Measurements from ENCODE around the gene ASIC4. TPM values are rescaled to one million over a fixed set of nuclear protein-coding genes. Genes with fewer than 3 reads are reported as not detected.

Gene ASIC4
- total and polyA plus RNA-seq, 9 of the 15 experiments (the other 6 are each of a cell fraction or from before 2014, with no cell fraction given): 0.07 to 19.2 (median 4.8) TPM

DNA sequence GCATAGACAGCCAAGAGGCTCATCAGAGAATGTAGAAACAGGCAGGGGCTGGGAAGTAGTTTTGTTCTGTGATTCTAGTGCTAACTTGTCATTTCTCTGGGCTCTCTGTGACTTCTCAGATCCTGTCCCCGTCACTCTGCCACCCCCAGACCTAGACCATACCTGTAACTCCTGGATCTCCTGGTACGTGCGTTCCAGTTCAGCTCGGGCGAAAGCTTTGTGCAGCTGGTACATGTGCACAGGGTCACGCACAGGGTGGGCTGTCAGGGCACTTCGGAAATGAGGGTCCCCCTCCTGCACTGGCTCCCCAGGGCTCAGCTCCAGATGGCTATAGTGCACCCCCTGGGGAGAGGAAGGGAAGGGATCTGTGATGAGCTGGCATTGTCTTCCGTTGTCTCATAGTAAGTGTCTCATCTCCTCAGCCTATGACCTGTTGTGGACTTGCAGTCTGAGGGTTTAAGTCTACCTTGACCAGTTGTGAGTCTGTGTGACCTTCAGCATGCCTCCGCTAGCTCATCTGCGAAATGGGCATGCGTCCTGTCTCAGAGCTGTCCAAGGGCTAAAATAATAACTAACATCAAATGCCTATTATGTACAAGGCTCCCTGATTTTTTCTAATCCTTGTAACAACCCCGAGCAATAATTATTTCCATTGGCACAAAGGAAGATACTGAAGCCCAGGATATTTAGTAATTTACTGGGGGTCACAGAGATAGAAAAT, 26.7 kb downstream of the ASIC4 start (continued):
- TF ChIP-seq NR2C1 (IDR thresholded peaks at IDR 0.05) (no peak), NR2C1 (tag; IDR thresholded peaks at IDR 0.05) (no peak), RCOR1 (IDR thresholded peaks at IDR 0.05; ENCODE audit: borderline replicate concordance in 1 of 2, low read depth in 2 of 2, low read length in 2 of 2) (peak in 1 of 2 experiments; percentile 33; a peak in 1 of 4 replicates), NR2F6 (CRISPR knock-in tag; IDR thresholded peaks at IDR 0.05) (no peak), RB1 (IDR thresholded peaks at IDR 0.05; ENCODE audit: low read depth) (no peak), ESRRA (IDR thresholded peaks at IDR 0.05; ENCODE audit: borderline replicate concordance, low read depth) (peak; percentile 99), HSF4 (CRISPR knock-in tag; IDR thresholded peaks at IDR 0.05; ENCODE audit: borderline replicate concordance) (no peak), SMAD3 (CRISPR knock-in tag; conservative IDR thresholded peaks at IDR 0.05) (no peak), TBP (optimal IDR thresholded peaks at IDR 0.05; ENCODE audit: low read depth, low read length) (no peak), MEF2D (tag; conservative IDR thresholded peaks at IDR 0.05; ENCODE audit: low read depth) (no peak), CCNT2 (IDR thresholded peaks at IDR 0.05; ENCODE audit: borderline replicate concordance, extremely low read depth, insufficient read length, low read depth, low read length) (no peak)
- TF ChIP-seq, protein P1, sequence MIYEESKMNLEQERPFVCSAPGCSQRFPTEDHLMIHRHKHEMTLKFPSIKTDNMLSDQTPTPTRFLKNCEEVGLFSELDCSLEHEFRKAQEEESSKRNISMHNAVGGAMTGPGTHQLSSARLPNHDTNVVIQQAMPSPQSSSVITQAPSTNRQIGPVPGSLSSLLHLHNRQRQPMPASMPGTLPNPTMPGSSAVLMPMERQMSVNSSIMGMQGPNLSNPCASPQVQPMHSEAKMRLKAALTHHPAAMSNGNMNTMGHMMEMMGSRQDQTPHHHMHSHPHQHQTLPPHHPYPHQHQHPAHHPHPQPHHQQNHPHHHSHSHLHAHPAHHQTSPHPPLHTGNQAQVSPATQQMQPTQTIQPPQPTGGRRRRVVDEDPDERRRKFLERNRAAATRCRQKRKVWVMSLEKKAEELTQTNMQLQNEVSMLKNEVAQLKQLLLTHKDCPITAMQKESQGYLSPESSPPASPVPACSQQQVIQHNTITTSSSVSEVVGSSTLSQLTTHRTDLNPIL (CRISPR knock-in tag; IDR thresholded peaks at IDR 0.05): no peak
- TF ChIP-seq, protein P2, sequence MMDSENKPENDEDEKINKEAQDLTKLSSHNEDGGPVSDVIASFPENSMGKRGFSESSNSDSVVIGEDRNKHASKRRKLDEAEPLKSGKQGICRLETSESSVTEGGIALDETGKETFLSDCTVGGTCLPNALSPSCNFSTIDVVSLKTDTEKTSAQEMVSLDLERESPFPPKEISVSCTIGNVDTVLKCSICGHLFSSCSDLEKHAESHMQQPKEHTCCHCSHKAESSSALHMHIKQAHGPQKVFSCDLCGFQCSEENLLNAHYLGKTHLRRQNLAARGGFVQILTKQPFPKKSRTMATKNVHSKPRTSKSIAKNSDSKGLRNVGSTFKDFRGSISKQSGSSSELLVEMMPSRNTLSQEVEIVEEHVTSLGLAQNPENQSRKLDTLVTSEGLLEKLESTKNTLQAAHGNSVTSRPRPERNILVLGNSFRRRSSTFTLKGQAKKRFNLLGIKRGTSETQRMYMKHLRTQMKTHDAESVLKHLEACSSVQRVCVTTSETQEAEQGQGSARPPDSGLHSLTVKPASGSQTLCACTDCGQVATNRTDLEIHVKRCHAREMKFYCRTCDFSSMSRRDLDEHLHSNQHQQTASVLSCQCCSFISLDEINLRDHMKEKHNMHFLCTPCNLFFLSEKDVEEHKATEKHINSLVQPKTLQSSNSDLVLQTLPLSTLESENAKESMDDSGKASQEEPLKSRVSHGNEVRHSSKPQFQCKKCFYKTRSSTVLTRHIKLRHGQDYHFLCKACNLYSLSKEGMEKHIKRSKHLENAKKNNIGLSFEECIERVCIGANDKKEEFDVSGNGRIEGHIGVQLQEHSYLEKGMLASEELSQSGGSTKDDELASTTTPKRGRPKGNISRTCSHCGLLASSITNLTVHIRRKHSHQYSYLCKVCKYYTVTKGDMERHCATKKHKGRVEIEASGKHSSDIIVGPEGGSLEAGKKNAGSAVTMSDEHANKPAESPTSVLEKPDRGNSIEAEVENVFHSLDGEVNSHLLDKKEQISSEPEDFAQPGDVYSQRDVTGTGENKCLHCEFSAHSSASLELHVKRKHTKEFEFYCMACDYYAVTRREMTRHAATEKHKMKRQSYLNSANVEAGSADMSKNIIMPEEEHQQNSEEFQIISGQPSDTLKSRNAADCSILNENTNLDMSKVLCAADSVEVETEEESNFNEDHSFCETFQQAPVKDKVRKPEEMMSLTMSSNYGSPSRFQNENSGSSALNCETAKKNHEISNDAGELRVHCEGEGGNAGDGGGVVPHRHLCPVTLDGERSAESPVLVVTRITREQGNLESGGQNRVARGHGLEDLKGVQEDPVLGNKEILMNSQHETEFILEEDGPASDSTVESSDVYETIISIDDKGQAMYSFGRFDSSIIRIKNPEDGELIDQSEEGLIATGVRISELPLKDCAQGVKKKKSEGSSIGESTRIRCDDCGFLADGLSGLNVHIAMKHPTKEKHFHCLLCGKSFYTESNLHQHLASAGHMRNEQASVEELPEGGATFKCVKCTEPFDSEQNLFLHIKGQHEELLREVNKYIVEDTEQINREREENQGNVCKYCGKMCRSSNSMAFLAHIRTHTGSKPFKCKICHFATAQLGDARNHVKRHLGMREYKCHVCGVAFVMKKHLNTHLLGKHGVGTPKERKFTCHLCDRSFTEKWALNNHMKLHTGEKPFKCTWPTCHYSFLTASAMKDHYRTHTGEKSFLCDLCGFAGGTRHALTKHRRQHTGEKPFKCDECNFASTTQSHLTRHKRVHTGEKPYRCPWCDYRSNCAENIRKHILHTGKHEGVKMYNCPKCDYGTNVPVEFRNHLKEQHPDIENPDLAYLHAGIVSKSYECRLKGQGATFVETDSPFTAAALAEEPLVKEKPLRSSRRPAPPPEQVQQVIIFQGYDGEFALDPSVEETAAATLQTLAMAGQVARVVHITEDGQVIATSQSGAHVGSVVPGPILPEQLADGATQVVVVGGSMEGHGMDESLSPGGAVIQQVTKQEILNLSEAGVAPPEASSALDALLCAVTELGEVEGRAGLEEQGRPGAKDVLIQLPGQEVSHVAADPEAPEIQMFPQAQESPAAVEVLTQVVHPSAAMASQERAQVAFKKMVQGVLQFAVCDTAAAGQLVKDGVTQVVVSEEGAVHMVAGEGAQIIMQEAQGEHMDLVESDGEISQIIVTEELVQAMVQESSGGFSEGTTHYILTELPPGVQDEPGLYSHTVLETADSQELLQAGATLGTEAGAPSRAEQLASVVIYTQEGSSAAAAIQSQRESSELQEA (IDR thresholded peaks at IDR 0.05; ENCODE audit: low read depth): no peak
- TF ChIP-seq, protein P3, sequence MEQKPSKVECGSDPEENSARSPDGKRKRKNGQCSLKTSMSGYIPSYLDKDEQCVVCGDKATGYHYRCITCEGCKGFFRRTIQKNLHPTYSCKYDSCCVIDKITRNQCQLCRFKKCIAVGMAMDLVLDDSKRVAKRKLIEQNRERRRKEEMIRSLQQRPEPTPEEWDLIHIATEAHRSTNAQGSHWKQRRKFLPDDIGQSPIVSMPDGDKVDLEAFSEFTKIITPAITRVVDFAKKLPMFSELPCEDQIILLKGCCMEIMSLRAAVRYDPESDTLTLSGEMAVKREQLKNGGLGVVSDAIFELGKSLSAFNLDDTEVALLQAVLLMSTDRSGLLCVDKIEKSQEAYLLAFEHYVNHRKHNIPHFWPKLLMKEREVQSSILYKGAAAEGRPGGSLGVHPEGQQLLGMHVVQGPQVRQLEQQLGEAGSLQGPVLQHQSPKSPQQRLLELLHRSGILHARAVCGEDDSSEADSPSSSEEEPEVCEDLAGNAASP (IDR thresholded peaks at IDR 0.05): no peak
- TF ChIP-seq, protein P4, sequence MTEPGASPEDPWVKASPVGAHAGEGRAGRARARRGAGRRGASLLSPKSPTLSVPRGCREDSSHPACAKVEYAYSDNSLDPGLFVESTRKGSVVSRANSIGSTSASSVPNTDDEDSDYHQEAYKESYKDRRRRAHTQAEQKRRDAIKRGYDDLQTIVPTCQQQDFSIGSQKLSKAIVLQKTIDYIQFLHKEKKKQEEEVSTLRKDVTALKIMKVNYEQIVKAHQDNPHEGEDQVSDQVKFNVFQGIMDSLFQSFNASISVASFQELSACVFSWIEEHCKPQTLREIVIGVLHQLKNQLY (CRISPR knock-in tag; conservative IDR thresholded peaks at IDR 0.05): no peak

Data from K562 (cell line).